T-helper 2 cell treated with Interferon-gamma antibody and Interleukin-4, amounts not matched to agents 100 ng/mL and 5 ng/mL, for 36 hours (primary cell): ENCODE data around the gene LGALS4. TPM values are rescaled to one million over a fixed set of nuclear protein-coding genes. Genes with fewer than 3 reads are reported as not detected.
"Not testable (repeated sequence)": the region's sequence is repeated elsewhere in the genome, so short reads cannot be mapped to it uniquely, and the experiment has no call there.

ENCODE experiments used
- intact Hi-C: fragments of 100-400 bp; cut with micrococcal nuclease; formaldehyde crosslinking; loops from one replicate; pipeline ENCODE4 v1.15.1; 2023
- total RNA-seq: library from RNA; stranded (reverse); gene quantifications from 2 replicates; pipeline ENCODE4 v1.2.3, GENCODE V29; 2022

The LGALS4 gene
- total RNA-seq, 1 donor from 2014 or later = 1.7 TPM

- intact Hi-C loops = no loop called here
Observed at GRCh38 chr19:38774181-38774950, 38.4 kb downstream of the LGALS4 start.

- intact Hi-C loops = no loop called here
Observed at GRCh38 chr19:38773469-38774177, 39.1 kb downstream of the LGALS4 start, which contains the start of gene LGALS7. Gene LGALS7, minus strand, starts transcription at chr19:38773517. Its CDS starts 25 bp downstream, at chr19:38773492.

GRCh38 chr19:38771569-38771968, 41.2 kb downstream of the LGALS4 start:
- intact Hi-C loops = not testable (repeated sequence)

- intact Hi-C loops = not testable (repeated sequence)
Observed at GRCh38 chr19:38770949-38771275, 41.8 kb downstream of the LGALS4 start.

DNA sequence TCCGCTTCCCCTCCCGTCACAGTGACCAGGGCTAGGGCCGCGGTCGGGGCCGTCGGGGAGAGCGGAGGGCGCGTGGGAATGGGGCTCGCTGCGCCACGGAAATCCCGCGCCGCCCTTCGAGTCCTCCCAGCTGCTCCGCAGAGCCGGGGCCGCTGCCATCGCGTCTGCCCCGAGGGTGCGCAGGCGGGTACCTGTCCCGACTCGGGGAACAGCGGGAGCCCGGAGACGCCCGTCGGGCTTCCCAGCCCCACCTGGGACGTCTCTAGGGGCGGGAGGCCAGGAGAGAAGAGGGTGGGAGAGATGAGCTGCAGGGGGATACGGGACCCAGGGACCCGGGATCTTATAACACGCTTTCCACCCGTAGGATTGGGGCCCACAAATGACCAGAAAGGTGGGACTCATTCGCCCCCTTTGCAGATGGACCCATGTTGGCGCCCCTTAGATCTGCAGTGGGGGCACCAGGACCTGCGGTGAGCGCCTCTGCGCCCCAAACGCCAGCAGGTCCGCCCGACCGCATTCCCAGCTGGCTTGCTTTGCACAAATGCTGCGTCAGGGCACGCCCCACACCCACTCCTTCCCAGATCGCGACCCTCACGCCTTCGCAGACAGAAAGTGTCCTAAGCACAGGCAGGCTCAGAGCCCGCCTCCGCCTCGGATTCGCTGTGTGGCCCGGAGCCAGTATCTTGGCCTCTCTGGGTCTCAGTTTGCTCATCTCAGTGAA, 42.4 kb downstream of the LGALS4 start:
- intact Hi-C loops = not testable (repeated sequence)

- intact Hi-C loops = no loop called here
Observed at GRCh38 chr19:38769635-38770211, 43.0 kb downstream of the LGALS4 start.

DNA sequence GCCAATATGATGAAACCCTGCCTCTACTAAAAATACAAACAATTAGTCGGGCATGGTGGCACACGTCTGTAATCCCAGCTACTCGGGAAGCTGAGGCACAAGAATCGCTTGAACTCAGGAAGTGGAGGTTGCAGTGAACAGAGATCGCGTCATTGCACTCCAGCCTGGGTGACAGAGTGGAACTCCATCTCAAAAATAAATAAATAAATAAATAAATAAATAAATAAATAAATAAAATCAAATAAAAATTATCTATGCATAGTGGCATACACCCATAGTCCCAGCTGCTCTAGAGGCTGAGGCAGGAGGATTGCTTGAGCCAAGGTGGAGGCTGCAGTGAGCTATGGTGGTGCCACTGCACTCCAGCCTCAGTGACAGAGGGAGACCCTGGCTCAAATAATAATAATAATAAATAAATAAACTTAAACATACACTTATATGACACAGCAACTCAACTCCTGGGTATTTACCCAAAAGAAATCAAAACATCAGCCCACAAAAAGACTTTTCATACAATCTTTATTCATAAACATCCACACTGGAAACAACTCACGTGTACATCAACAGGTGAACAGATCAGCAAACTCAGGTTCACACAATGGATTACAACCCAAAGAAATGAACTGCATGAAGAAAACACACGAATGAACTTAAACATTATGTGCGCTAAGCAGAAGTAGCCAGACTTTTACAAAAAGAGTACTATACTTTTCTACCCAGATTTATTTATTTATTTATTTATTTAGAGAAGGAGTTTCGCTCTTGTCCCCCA, 46.3 kb downstream of the LGALS4 start:
- intact Hi-C loops = no loop called here

- intact Hi-C loops = no loop called here
Observed at GRCh38 chr19:38765214-38765613, 47.5 kb downstream of the LGALS4 start.

DNA sequence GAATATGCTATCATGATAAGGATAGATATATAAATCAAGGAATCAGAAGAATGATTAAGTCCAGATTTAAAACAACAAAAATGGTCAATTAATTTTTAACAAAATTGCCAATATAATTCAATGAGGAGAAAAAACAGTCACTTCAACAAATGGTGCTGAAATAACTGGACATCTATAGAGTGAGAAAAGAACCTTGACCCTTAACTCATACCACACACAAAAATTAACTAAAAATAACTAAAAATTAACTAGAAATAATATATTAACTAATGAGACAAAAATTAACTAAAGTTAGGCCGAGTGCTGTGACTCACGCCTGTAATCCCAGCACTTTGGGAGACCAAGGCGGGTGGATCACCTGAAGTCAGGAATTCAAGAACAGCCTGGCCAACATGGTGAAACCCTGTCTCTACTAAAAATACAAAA, 48.9 kb downstream of the LGALS4 start:
- intact Hi-C loops = no loop called here

DNA sequence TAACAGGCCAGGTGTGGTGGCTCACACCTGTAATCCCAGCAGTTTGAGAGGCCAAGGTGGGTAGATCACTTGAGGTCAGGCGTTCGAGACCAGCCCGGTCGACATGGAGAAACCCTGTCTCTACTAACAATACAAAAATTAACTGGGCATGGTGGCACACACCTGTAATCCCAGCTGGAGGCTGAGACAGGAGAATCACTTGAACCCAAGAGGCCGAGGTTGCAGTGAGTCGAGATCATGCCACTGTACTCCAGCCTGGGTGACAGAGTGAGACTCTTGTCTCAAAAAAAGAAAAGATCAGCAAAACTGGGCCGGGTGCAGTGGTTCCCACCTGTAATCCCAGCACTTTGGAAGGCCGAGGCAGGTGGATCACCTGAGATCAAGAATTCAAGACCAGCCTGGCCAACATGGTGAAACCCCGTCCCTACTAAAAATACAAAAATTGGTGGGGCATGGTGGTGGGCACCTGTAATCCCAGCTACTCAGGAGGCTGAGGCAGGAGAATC, 50.8 kb downstream of the LGALS4 start:
- intact Hi-C loops = not testable (repeated sequence)

GRCh38 chr19:38760805-38761517, 51.8 kb downstream of the LGALS4 start:
- intact Hi-C loops = not testable (repeated sequence)

DNA sequence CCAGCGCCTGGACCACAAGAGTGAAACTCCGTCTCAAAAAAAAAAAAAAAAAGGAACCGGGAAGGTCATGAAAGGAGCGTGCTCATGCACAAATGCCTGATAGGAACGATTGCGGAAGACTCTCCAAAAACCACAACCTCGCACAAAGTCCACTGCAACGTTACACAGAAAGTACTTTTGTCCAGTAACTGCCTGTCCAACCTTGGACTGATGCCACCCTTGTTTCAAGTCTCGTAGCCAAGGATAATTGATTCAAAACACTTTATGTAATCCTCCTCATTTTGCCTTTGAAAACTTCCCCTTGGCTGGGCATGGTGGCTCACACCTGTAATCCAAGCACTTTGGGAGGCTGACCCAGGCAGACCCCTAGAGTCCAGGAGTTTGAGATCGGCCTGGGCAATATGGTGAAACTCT, 53.1 kb downstream of the LGALS4 start:
- intact Hi-C loops = no loop called here

DNA sequence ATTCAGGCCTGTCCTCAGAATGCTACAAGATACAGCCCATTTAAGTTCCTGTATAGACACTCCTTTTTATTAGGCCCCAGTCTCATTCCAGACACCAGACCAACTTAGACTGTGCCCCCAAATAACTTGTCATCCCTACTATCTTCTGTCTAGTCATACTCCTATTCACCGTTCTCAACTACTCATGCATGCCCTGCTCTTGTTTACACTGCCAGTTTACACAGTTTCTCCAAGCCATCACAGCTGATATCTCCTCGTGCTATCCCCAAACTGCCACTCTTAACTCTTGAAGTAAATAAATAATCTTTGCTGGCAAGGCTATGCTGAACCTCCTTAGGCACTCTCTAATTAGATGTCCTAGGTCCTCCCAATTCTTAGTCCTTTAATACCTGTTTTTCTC, 58.5 kb downstream of the LGALS4 start:
- intact Hi-C loops = not testable (repeated sequence)

DNA sequence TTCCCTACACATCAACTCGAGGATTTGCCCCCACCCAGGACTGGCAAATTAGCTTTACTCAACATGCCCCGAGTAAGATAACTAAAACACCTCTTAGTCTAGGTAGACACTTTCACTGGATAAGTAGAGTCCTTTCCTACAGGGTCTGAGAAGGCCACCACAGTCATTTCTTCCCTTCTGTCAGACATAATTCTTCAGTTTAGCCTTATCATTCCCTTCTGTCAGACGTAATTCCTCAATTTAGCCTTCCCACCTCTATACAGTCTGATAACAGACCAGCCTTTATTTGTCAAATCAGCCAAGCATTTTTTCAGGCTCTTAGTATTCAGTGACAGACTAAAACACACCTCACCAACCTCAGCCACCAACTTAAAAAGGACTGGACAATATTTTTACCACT, 59.0 kb downstream of the LGALS4 start:
- intact Hi-C loops = not testable (repeated sequence)

Other genes starting within 250 kb of the LGALS4 start
- gene MAP4K1, start 195.0 kb downstream of the LGALS4 start, total RNA-seq = 283 and 284 TPM in 2 replicates
- gene EIF3K, start 193.8 kb downstream of the LGALS4 start, total RNA-seq = 350 and 352 TPM in 2 replicates
- gene ACTN4, start 165.3 kb downstream of the LGALS4 start, total RNA-seq = 425 TPM in 2 replicates
- 4.4 and 5.3 TPM in 2 replicates for gene CAPN12, start 68.5 kb downstream of the LGALS4 start, total RNA-seq
- not detected in 2 replicates for gene LGALS7, start 39.4 kb downstream of the LGALS4 start, total RNA-seq
- gene LGALS7B, start 23.7 kb downstream of the LGALS4 start, total RNA-seq = not detected in 2 replicates
- gene ECH1, start 18.8 kb upstream of the LGALS4 start, total RNA-seq = 146 and 160 TPM in 2 replicates
- 572 and 574 TPM in 2 replicates for gene HNRNPL, start 37.0 kb upstream of the LGALS4 start, total RNA-seq
- 59.5 and 65.6 TPM in 2 replicates for gene RINL, start 65.3 kb upstream of the LGALS4 start, total RNA-seq
- gene SIRT2, start 86.7 kb upstream of the LGALS4 start, total RNA-seq = 42.2 and 42.5 TPM in 2 replicates
- gene NFKBIB, start 87.0 kb upstream of the LGALS4 start, total RNA-seq = 42.1 and 42.2 TPM in 2 replicates
- gene CCER2, start 99.2 kb upstream of the LGALS4 start, total RNA-seq = 1.6 TPM in 2 replicates
- 43.2 and 55.3 TPM in 2 replicates for gene SARS2, start 117.8 kb upstream of the LGALS4 start, total RNA-seq
- gene MRPS12, start 118.0 kb upstream of the LGALS4 start, total RNA-seq = 68.3 and 69.9 TPM in 2 replicates
- gene FBXO17, start 162.8 kb upstream of the LGALS4 start, total RNA-seq = not detected in 2 replicates
- 0.27 and 0.61 TPM in 2 replicates for gene FBXO27, start 219.6 kb upstream of the LGALS4 start, total RNA-seq